ENCODE measurements around the gene TES. TPM values are rescaled to one million over a fixed set of nuclear protein-coding genes. Genes with fewer than 3 reads are reported as not detected.

TES gene
- total RNA-seq, 1 donor from 2014 or later = 15.0 TPM

DNA sequence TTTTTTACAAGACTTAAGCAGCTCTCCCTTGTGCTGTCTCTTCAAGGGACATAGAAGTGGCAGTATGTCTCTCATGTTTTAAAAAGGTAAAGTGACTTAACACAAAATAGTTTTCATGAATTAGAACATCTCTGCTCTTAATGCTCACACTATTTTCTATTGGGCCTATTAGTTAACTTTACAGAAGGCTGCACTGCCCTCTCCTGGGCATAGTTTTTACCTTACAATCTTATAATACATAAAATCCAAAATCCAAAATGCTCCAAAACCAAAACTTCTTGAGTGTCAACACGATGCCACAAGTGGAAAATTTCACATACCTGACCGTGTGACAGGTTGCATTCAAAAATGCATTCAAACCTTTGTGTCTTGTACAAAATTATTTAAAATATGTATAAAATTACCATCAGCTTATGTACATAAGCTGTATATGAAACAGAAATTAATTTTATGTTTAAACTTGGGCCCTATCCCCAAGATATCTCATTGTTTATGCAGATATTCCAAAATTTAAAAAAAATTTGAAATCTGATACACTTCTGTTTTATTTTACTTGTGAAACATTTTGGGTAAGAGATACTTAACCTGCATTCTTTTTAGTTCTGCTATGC is 25.8 kb downstream of the TES start:
- Mint-ChIP-seq H3K27me3 (ENCODE audit: low read depth) (no peaks in the 10 kb centered on the region), H3K4me3 (no peak overlapping the region), H3K27ac (ENCODE audit: unreplicated experiment) (no peak overlapping the region), H3K9me3 (no peaks in the 10 kb centered on the region), H3K4me1 (peaks cover 27% of the 10 kb centered on the region), H3K36me3 (ENCODE audit: low read depth) (no peaks in the 10 kb centered on the region)
- TF ChIP-seq, protein P1, sequence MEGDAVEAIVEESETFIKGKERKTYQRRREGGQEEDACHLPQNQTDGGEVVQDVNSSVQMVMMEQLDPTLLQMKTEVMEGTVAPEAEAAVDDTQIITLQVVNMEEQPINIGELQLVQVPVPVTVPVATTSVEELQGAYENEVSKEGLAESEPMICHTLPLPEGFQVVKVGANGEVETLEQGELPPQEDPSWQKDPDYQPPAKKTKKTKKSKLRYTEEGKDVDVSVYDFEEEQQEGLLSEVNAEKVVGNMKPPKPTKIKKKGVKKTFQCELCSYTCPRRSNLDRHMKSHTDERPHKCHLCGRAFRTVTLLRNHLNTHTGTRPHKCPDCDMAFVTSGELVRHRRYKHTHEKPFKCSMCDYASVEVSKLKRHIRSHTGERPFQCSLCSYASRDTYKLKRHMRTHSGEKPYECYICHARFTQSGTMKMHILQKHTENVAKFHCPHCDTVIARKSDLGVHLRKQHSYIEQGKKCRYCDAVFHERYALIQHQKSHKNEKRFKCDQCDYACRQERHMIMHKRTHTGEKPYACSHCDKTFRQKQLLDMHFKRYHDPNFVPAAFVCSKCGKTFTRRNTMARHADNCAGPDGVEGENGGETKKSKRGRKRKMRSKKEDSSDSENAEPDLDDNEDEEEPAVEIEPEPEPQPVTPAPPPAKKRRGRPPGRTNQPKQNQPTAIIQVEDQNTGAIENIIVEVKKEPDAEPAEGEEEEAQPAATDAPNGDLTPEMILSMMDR (conservative IDR thresholded peaks at IDR 0.05) = peak; percentile 77
- peak; percentile 33 for DNase-seq (ENCODE audit: low read depth, low spot score)

DNA sequence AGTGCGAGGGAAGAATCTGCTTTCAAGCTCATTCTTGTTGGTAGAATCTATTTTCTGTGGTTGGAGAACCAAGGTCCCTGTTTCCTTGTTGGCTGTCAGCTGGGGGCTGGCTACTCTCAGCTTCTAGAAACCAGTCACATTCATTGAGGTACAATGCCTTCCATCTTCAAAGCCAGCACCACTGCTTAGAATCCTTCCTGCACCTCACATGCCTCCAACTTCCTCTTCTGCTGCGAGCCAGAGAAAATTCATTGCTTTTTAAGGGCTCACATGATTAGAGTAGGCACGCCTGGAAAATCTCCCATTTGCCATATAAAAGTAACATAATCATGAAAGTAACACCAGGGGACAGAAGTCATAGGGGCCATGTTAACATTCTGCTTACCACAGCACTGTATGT is 28.7 kb downstream of the TES start:
- Mint-ChIP-seq H3K36me3 (ENCODE audit: low read depth) (peaks cover 5% of the 10 kb centered on the region), H3K9me3 (no peaks in the 10 kb centered on the region), H3K4me3 (no peak overlapping the region), H3K27me3 (ENCODE audit: low read depth) (no peaks in the 10 kb centered on the region), H3K4me1 (peaks cover 8% of the 10 kb centered on the region), H3K27ac (ENCODE audit: unreplicated experiment) (no peak overlapping the region)
- TF ChIP-seq, protein P1 (conservative IDR thresholded peaks at IDR 0.05) = no peak
- no peak for DNase-seq (ENCODE audit: low read depth, low spot score)

DNA sequence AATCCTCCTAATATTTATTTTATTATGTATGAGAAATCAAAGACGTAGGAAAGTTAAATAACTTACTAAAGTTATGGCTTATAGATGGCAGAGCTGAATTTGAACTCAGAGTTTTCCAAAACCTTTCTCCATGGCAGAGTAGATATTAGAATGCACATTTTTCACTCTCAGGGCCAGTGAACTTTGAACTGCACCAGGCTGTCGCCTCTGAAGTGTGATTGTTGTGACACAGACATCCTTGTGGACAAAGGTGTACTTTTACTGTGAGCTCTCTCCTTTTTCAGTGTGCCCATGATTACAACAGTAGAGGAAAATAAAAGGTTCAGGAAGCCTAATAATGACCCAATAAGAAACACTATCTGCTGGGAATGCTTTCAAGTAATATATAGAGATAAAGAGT is 29.1 kb downstream of the TES start:
- Mint-ChIP-seq H3K9me3 (no peaks in the 10 kb centered on the region), H3K4me1 (peaks cover 8% of the 10 kb centered on the region), H3K36me3 (ENCODE audit: low read depth) (peaks cover 7% of the 10 kb centered on the region), H3K27me3 (ENCODE audit: low read depth) (no peaks in the 10 kb centered on the region), H3K4me3 (no peak overlapping the region), H3K27ac (ENCODE audit: unreplicated experiment) (no peak overlapping the region)
- TF ChIP-seq, protein P1 (conservative IDR thresholded peaks at IDR 0.05) = no peak
- no peak for DNase-seq (ENCODE audit: low read depth, low spot score)

DNA sequence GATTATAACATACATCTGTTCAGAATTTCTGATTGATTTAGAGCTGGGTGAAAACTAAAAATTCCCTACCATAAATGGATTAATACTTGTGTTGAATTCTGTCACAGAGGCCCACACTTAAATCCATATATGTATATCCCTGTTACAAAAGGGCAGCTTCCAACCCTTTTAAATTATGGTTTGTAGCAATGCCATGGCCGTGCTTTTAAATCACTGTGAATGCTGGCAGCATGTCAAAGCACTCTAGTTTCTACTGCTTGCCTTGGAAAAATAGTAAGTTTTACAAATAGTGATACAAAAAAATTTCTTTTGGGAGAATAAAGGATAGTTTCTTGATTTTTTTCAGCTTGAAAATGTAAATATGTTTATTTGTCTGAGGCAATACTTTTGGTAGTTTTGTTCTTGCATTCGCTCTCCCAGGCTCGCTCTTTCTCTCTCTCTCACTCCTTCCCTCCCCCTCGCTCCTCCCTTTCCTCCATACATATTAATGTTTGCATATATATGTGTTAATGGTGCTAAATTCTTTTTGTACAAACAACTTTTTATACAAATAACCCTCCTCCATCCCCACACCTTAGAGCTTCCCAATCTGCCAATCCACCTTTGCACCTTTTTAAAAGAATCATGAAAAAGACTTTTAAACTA is 29.8 kb downstream of the TES start:
- TF ChIP-seq, protein P1 (conservative IDR thresholded peaks at IDR 0.05) = no peak
- no peak for DNase-seq (ENCODE audit: low read depth, low spot score)
- H3K4me1 Mint-ChIP-seq = peaks cover 8% of the 10 kb centered on the region
- H3K4me3 Mint-ChIP-seq = no peak overlapping the region
- H3K36me3 Mint-ChIP-seq (ENCODE audit: low read depth) = peaks cover 10% of the 10 kb centered on the region
- no peaks in the 10 kb centered on the region for H3K27me3 Mint-ChIP-seq (ENCODE audit: low read depth)
- H3K9me3 Mint-ChIP-seq = peaks cover 1% of the 10 kb centered on the region
- H3K27ac Mint-ChIP-seq (ENCODE audit: unreplicated experiment) = no peak overlapping the region

DNA sequence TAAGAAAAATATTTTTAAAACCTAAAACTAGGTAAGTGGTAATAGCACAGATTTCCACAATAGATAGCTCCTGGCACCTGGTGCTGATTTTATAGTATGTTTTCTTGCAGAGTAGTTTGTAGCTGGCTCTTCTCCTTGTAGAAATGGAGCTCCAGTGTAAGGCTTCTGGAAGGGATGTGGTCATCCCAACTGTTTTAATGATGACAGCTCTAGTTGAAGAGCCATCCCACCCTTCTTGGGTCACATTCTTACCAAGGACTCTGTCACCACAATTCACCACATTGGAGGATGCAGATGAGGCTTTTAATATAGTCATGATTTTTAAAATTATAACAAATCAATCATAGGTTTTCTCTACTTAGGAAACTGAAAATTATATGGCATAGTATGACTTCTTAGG is 31.0 kb downstream of the TES start:
- Mint-ChIP-seq H3K4me1 (peaks cover 8% of the 10 kb centered on the region), H3K9me3 (peaks cover 6% of the 10 kb centered on the region), H3K27me3 (ENCODE audit: low read depth) (no peaks in the 10 kb centered on the region), H3K27ac (ENCODE audit: unreplicated experiment) (no peak overlapping the region), H3K4me3 (no peak overlapping the region), H3K36me3 (ENCODE audit: low read depth) (peaks cover 19% of the 10 kb centered on the region)
- TF ChIP-seq, protein P1 (conservative IDR thresholded peaks at IDR 0.05) = no peak
- DNase-seq (ENCODE audit: low read depth, low spot score) = no peak
